Pulmonary artery endothelial cell (primary cell): ENCODE results near the gene MTHFR. TPM values are rescaled to one million over a fixed set of nuclear protein-coding genes. Genes with fewer than 3 reads are reported as not detected.
A peak's percentile ranks its signal among the peaks of the same experiment; 100 is the strongest.
"Not testable (repeated sequence)": the region's sequence is repeated elsewhere in the genome, so short reads cannot be mapped to it uniquely, and the experiment has no call there.

Experiments used
- DNase-seq: peaks from one replicate; pipeline ENCODE4 v3.0.0-alpha.2; 2011; ENCODE audit warnings: low read depth, low spot score
- total RNA-seq: library from RNA; depleted of rRNA; stranded (reverse); fragments of >200 nt; gene quantifications from 2 replicates; pipeline ENCODE4 v1.2.3, GENCODE V29; 2014

Gene MTHFR
- total RNA-seq, 1 donor from 2014 or later: 17.4 TPM

- no peak for DNase-seq
Observed at GRCh38 chr1:11833497-11833896, 27.7 kb upstream of the MTHFR start.

- DNase-seq: no peak
Observed at GRCh38 chr1:11831945-11832725, 26.4 kb upstream of the MTHFR start.

- DNase-seq: no peak
Observed at GRCh38 chr1:11828511-11828910, 22.7 kb upstream of the MTHFR start.

GRCh38 chr1:11826946-11827345 lies 21.2 kb upstream of the MTHFR start:
- DNase-seq: no peak

- no peak for DNase-seq
Observed at GRCh38 chr1:11825131-11825530, 19.4 kb upstream of the MTHFR start.

GRCh38 chr1:11823366-11824137 lies 17.8 kb upstream of the MTHFR start:
- no peak for DNase-seq

- no peak for DNase-seq
Observed at GRCh38 chr1:11822091-11822490, 16.3 kb upstream of the MTHFR start.

GRCh38 chr1:11817192-11817591 lies 11.4 kb upstream of the MTHFR start:
- no peak for DNase-seq

GRCh38 chr1:11813021-11813420 lies 7.3 kb upstream of the MTHFR start:
- no peak for DNase-seq

GRCh38 chr1:11807133-11807532 lies 1.4 kb upstream of the MTHFR start:
- DNase-seq: no peak

GRCh38 chr1:11806307-11806936 lies 658 bp upstream of the MTHFR start:
- DNase-seq: no peak

- DNase-seq: no peak
Observed at GRCh38 chr1:11804666-11805421, 920 bp downstream of the MTHFR start.

- not testable (repeated sequence) for DNase-seq
Observed at GRCh38 chr1:11803924-11804665, 1.7 kb downstream of the MTHFR start.

- peak; percentile 84 for DNase-seq
Observed at GRCh38 chr1:11802973-11803885, 2.5 kb downstream of the MTHFR start.

GRCh38 chr1:11802616-11802972 lies 3.2 kb downstream of the MTHFR start:
- no peak for DNase-seq

- no peak for DNase-seq
Observed at GRCh38 chr1:11800756-11801433, 4.9 kb downstream of the MTHFR start.

GRCh38 chr1:11800391-11800755 lies 5.4 kb downstream of the MTHFR start:
- no peak for DNase-seq

GRCh38 chr1:11799896-11800295 lies 5.9 kb downstream of the MTHFR start:
- DNase-seq: no peak

- no peak for DNase-seq
Observed at GRCh38 chr1:11799099-11799498, 6.7 kb downstream of the MTHFR start.
